Measurements from ENCODE around the gene LAMA3. TPM values are rescaled to one million over a fixed set of nuclear protein-coding genes. Genes with fewer than 3 reads are reported as not detected.

LAMA3 gene
- total and polyA plus RNA-seq, 2 of the 13 experiments (the other 11 are each of a cell fraction or from before 2014, with no cell fraction given) = 0.45 to 2.2 TPM

DNA sequence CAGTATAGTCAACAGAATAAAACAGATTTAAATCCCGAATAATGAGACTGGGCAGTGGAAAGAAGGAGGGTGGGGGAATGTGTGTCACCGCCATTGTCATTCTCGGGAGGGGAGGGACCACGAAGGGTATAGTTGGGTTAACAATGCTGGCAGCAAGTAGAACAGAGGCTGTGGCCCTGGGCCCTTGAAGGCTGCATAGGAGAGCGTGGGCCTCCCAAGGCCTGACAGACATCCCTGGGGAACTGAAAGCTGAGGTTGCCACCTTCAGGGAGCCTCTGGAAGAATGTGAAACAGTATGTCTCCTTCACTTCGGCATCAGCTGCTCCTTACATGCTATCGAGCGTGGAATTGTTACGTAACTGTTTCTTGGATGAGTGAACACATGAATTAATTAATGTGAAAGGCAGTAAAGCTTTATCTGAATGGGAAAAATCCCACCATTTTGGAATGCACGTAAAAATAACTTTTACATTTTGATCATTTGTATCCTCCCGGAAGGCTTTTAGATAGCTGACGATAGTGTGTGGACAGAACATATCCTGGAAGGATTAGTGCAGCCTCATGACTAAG, 232.5 kb downstream of the LAMA3 start:
- no peak overlapping the region for H3K4me2 ChIP-seq (ENCODE audit: low read depth, low read length)
- no peaks in the 10 kb centered on the region; a peak in 1 of 5 replicates for H3K27me3 ChIP-seq (ENCODE audit: control insufficient read depth in 1 of 2, insufficient read depth in 2 of 2, low read length in 2 of 2)
- peaks cover 8% of the 10 kb centered on the region for H3K4me1 ChIP-seq (ENCODE audit: insufficient read depth, low read length)
- DNase-seq (ENCODE audit: low spot score) = no peak
- H3K9me3 ChIP-seq (ENCODE audit: low read length) = no peaks in the 10 kb centered on the region
- H4K20me1 ChIP-seq (ENCODE audit: insufficient read depth, low read length) = no peaks in the 10 kb centered on the region
- TF ChIP-seq ZNF234 (CRISPR knock-in tag; conservative IDR thresholded peaks at IDR 0.05) = no peak
- TF ChIP-seq ZNF678 (CRISPR knock-in tag; IDR thresholded peaks at IDR 0.05) = no peak
- TF ChIP-seq PCBP1 (IDR thresholded peaks at IDR 0.05; ENCODE audit: borderline replicate concordance, low read depth, low read length) = no peak
- no peak for TF ChIP-seq PHF8 (CRISPR knock-in tag; IDR thresholded peaks at IDR 0.05)
- TF ChIP-seq, protein P1, sequence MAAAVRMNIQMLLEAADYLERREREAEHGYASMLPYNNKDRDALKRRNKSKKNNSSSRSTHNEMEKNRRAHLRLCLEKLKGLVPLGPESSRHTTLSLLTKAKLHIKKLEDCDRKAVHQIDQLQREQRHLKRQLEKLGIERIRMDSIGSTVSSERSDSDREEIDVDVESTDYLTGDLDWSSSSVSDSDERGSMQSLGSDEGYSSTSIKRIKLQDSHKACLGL (CRISPR knock-in tag; IDR thresholded peaks at IDR 0.05) = no peak
- no peak for TF ChIP-seq JUNB (CRISPR knock-in tag; IDR thresholded peaks at IDR 0.05; ENCODE audit: borderline replicate concordance)
- TF ChIP-seq, protein P2, sequence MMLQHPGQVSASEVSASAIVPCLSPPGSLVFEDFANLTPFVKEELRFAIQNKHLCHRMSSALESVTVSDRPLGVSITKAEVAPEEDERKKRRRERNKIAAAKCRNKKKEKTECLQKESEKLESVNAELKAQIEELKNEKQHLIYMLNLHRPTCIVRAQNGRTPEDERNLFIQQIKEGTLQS (CRISPR knock-in tag; IDR thresholded peaks at IDR 0.05) = no peak
- TF ChIP-seq GTF3A (CRISPR knock-in tag; conservative IDR thresholded peaks at IDR 0.05) = no peak
- TF ChIP-seq ZNF615 (CRISPR knock-in tag; IDR thresholded peaks at IDR 0.05; ENCODE audit: borderline replicate concordance) = no peak
- TF ChIP-seq TOPORS (CRISPR knock-in tag; IDR thresholded peaks at IDR 0.05) = no peak
- TF ChIP-seq BHLHE40 (IDR thresholded peaks at IDR 0.05; ENCODE audit: low read length) = no peak
- TF ChIP-seq SSRP1 (CRISPR knock-in tag; IDR thresholded peaks at IDR 0.05) = no peak
- no peak for TF ChIP-seq ZFP36L1 (CRISPR knock-in tag; IDR thresholded peaks at IDR 0.05)
- TF ChIP-seq POLR2G (IDR thresholded peaks at IDR 0.05; ENCODE audit: low read depth, low read length) = no peak
- no peak for TF ChIP-seq ZNF788 (CRISPR knock-in tag; IDR thresholded peaks at IDR 0.05; ENCODE audit: borderline replicate concordance)
- TF ChIP-seq, protein P3, sequence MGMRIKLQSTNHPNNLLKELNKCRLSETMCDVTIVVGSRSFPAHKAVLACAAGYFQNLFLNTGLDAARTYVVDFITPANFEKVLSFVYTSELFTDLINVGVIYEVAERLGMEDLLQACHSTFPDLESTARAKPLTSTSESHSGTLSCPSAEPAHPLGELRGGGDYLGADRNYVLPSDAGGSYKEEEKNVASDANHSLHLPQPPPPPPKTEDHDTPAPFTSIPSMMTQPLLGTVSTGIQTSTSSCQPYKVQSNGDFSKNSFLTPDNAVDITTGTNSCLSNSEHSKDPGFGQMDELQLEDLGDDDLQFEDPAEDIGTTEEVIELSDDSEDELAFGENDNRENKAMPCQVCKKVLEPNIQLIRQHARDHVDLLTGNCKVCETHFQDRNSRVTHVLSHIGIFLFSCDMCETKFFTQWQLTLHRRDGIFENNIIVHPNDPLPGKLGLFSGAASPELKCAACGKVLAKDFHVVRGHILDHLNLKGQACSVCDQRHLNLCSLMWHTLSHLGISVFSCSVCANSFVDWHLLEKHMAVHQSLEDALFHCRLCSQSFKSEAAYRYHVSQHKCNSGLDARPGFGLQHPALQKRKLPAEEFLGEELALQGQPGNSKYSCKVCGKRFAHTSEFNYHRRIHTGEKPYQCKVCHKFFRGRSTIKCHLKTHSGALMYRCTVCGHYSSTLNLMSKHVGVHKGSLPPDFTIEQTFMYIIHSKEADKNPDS (CRISPR knock-in tag; IDR thresholded peaks at IDR 0.05) = no peak
- no peaks in the 10 kb centered on the region for H3K36me3 ChIP-seq (replicated peaks in 1 of 2; ENCODE audit: control insufficient read depth in 1 of 2, insufficient read depth in 2 of 2, low read length in 2 of 2)
- 86% methylated on average over 12 of the region's 12 CpGs for WGBS (ENCODE audit: low lambda C conversion rate)
- no peak overlapping the region for H3K4me3 ChIP-seq (replicated peaks in 1 of 3; ENCODE audit: insufficient read depth in 1 of 3, low read depth in 2 of 3, low read length in 3 of 3)
- no peak overlapping the region for H3K9ac ChIP-seq (ENCODE audit: insufficient read depth, low read depth, low read length)
- ChIA-PET CTCF (ENCODE audit: low intra/inter-chr PET ratio, low total read pairs) (no interaction called here), POLR2A (no interaction called here)
- H2AFZ ChIP-seq (ENCODE audit: low read length) = no peak overlapping the region
- BruUV-seq (replicated peaks) = no TSS peak
- no peak overlapping the region for H3K27ac ChIP-seq (ENCODE audit: extremely low read length, insufficient read depth, low read length)
- ATAC-seq = no peak
- no peak for FAIRE-seq
- in situ Hi-C loops (cut with HindIII; ENCODE audit: extremely low pct_ligation_motif_present, low pct_unique_long_range_greater_than_20kb) = no loop called here
- intact Hi-C loops (cut with micrococcal nuclease; ENCODE audit: unreplicated experiment) = no loop called here
- H3K79me2 ChIP-seq (ENCODE audit: insufficient read depth, low read length) = no peaks in the 10 kb centered on the region
